HG02885 (cell line): ENCODE results near the gene MRPL12.

ENCODE experiments used
- ATAC-seq: cut with Tn5 transposase; IDR thresholded peaks from one replicate; pipeline ENCODE4 v1.9.1; 2021; ENCODE audit warnings: mild to moderate bottlenecking; ENCODE audit not compliant: unreplicated experiment, poor library complexity

The MRPL12 gene

DNA sequence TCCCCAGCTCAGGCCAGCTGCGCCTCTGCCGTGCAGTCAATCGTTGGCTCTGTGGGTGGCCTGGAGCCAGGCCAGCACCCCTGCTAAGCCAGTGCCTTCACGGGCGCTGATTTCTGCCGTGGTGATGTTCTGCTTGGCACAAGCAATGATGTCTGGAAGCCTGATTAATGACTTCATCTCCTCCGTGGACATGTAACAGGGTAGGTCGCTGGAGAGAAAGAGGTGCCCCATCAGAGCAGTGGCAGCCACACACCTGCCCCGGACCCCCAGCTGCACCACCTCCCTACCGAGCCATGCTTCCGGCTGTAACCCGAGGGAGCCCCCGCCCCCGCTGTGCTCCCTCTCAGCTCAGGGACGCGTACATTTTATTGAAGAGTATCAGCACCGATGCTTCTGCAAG, 21.5 kb upstream of the MRPL12 start:
- ATAC-seq = no peak

DNA sequence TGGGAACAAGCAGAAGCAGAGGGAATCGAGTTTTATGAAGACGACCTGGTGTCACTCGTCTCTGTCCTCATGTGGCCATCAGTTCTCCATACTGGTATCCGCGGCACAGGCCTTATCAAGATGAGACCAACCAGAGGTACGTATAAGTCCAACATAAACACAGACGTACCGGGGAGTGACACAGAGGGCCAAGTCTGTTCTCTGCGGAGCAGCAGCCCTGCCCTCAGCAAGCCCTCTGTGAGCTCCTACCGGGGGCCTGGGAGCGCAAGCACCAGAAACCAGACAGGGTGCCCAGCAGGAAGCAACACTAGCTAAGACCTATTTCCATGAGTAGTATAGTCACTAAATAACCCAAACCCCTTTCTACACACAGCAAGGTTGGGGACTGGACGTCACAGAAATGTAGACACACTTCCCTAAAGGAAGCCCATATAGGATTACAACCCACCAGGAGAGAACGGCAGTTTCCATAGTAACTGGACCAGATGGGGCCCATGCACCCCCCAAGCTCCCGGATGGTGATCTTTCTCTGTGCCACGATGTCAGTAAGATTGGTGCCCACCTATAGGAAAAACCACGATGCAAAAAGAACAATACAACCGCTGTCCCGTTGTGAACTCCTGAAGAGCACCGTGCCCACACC, 20.5 kb upstream of the MRPL12 start:
- ATAC-seq = no peak

DNA sequence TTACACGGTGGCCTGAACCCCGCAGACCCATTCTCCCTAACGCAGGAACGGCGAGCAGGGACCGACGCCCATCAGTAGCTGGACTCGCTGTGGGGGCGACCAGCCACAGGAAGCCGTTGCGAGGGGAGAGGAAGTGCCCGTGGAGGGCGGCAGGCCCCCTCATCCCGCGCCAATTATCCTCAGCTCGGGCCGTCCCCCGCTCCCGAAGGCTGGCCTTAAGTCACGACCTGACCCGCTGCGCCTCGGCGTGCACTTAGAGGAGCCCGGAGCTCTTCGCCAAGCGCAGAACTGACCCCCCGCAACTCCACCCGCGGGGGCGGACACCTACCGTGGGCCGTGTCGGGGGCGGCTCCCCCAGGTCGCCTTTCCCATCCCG, 20.0 kb upstream of the MRPL12 start:
- ATAC-seq = peak; percentile 22

DNA sequence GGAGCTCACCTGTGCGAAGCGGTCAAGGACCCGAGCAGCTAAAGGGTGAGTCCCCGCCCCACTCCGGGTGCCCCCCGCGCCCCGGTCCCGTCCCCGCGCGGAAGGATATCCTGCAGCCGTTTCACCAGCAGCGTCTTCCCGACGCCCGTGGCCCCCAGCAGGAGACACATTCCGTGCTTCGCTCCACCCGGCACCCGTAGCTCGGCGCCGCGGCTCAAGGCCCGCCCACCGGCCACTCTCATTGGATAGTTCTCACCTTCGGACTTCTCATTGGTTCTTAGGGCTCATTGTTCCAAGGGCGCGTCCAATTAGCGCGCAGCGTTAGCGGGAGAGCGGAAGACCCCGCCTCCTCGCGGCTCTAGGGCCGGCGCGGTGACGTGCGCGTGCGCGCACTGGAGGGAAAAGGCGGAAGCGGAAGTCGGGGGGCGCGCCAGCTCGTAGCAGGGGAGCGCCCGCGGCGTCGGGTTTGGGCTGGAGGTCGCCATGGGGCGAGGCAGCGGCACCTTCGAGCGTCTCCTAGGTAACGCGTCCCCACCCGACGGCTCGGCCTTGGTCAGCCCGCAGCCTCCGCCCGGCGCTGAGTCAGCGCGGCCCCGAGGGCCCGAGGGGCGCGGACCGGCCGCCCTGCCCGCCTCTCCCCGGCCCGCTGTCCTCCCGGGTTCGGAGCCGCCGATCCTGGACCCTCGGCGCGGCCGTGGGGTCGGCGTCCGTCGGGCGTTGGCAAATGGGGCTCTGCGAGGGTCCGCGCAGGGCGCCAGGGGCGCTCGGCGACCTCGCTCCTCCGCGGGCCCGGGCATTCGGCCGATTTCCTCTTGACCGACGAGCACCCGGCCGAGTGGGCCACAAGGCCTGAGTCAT, 19.4 kb upstream of the MRPL12 start, which contains the start of the genes ARL16 and HGS:
Gene ARL16, minus strand, starts transcription at position 214 of the 858 bp plus-strand sequence. Its CDS starts 44 bp downstream, at position 170.
Gene HGS, plus strand, starts transcription at position 428 of the 858 bp plus-strand sequence. Its CDS starts 56 bp downstream, at position 484.
- peak; percentile 94 for ATAC-seq

DNA sequence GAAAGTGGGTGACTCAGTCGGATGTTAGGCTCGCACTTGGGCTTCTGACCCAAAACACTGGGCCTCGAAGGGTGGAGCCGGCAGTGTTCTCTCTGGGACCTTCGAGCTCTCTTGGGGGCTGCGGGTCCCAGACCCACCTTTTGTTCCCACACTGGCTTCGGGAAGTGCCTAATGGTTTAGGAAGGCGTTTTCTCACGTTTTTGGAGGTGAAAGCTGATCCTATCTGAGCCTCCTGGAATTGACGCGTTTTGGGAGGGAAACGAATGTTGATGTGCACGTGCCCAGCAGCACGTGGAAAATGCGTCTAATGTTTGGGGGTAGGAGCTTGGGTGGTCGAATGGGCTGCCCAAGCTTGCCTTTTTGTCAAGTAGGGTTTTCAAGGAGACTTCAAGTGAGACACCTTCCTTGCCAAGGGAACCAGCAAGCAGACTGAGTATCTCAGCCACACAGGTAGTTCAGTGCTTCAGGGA, 18.7 kb upstream of the MRPL12 start:
- ATAC-seq = no peak

DNA sequence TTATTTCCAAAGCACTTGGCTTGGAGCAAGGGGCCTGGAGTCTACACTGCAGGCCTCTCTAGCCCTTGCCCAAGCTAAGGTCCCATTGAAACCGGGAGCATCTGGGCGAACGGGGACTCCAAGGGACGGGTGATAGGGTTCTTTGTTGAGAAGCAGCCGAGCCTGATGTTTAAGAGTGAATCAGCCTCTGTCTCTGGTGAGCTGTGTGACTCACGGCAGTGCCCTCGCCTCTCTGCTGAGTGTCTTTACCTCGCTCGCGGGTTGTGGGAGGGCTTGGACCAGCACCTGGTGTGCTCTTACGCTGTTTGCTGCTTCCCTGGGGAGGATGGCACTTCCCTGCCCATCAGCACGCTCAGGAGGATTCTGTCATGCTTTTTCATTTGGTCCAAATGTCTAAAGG, 18.1 kb upstream of the MRPL12 start:
- ATAC-seq = no peak

DNA sequence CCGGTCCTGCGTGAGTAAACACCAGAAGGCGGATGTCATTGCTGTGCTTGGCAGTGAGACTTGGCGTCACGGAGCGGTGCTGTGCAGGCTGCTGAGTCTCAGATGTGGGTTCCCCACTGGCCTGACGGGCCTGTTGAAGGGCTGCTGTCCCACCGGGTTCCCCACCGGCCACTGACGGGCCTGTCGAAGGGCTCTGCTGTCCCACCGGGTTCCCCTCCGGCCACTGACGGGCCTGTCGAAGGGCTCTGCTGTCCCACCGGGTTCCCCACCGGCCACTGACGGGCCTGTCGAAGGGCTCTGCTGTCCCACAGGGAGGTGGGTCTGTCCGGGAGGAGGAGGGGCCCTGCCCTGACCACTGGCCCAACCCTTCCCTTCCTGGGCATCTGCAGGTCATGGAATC, 16.6 kb upstream of the MRPL12 start:
- no peak for ATAC-seq

DNA sequence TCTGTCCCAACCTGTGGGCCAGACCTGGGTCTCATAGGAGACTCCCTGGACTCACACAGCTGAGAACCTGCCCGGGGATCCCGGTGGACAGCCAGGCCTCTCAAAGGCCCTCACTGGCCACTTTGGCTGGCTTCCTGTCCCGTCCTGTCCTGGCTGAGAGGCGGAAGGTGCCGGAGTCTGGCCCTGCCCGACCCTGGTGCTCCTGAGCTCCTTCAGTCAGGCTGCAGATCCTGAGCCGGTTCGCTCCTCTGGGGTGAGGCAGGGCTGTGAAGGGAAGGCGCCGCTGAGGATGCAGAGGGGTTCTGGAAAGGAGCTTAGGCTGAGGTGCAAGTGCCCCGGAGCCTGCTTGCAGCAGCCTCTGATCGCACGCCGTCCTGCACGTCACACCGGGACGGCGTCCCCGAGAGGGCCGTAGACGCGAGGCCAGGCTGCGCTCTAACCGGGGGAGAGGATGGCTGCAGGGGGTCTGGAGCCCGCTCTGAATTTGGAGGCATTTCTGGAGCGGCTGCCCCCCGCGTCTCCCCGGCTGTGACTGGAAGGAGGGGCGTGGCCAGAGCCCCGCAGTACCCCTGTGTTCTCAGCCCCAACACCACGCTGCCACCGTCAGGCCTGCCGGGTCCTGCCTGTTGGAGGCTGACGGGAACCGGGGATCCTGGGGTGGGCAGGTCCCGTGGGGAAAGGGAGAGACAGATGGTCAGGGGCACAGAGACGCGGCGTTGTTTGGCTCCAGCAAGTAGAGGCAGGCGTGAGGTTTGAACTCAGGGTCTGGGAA, 15.2 kb upstream of the MRPL12 start:
- ATAC-seq = no peak

DNA sequence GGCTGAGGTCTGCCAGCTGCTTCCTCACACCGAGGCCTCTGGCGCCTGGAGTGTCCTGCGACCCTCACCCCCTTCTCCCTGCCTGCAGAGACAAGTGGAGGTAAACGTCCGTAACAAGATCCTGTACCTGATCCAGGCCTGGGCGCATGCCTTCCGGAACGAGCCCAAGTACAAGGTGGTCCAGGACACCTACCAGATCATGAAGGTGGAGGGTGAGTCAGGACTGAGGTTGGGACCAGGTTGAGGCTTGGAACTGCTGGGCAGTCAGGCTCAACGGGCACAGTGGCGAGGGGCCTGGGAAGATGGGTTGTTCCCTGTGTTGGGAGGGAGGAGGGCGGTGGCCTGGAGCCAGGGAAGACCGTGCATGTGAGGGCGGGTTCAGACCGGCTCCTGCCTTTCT, 14.6 kb upstream of the MRPL12 start:
- no peak for ATAC-seq

DNA sequence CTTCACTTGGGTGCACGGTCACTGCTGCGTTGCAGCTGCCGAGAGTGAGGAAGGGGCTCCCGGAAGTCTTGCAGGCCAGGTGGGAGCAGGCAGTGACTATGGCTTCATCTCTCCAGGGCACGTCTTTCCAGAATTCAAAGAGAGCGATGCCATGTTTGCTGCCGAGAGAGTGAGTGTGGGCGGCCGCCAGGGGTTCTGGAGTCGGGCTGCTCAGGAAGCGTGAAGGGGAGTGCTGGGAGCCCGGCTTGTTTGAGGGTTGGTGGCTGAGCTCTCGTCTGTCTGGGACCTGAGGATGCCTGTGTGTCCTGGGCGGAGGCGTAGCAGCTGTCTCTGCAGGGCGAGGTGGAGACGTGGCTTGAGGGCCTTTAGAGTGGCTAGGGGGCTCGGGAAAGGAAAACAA, 13.1 kb upstream of the MRPL12 start:
- ATAC-seq = no peak

DNA sequence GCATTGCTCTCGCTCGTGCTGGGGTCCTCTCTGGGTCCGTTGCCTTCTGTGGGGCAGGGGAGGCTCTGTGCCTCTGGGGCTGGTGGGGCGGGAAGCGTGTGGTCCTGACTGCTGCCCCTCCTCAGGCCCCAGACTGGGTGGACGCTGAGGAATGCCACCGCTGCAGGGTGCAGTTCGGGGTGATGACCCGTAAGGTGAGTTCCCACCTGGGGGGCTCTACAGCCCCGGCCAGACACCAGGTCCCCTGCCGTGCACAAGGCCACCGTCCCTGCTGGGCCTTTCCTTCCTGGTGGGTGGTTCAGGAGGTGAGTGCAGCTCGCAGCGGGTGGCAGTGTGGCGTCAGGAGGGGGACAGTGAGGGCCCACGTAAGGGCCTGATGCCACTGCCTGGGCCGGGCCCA, 12.6 kb upstream of the MRPL12 start:
- ATAC-seq = no peak

DNA sequence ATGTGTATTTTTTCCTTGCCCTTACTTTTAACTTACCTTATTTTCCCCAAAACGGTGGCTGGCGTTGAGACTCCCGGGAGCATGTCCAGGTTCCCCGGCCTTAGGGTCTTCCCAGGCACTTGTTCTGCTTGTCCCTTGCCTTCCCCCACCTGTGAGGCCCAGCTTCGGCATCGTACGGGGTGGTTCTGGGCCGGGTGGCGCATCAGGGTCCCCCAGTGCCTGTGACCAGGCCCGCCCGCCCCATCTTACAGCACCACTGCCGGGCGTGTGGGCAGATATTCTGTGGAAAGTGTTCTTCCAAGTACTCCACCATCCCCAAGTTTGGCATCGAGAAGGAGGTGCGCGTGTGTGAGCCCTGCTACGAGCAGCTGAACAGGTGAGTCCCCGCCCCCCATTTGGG, 12.0 kb upstream of the MRPL12 start:
- no peak for ATAC-seq

DNA sequence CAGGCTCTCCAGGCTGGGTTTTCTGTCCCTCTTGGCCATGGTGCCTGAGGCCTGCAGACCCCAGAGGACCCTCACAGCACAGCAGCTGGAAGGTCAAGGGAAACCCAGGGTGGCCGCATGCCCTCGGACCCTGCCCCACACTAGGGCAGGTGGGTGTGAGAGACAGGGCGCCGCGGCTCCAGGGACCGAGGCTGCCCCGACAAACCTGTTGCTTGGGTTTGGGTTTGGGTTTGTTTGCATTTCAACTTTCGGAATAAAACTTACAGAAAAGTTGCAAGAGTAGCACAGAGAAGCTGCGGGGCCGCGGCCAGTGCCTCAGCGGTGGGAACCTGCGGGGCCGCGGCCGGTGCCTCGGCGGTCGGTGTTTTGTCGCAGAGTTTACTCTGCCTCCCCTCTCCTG, 11.6 kb upstream of the MRPL12 start:
- ATAC-seq = no peak

DNA sequence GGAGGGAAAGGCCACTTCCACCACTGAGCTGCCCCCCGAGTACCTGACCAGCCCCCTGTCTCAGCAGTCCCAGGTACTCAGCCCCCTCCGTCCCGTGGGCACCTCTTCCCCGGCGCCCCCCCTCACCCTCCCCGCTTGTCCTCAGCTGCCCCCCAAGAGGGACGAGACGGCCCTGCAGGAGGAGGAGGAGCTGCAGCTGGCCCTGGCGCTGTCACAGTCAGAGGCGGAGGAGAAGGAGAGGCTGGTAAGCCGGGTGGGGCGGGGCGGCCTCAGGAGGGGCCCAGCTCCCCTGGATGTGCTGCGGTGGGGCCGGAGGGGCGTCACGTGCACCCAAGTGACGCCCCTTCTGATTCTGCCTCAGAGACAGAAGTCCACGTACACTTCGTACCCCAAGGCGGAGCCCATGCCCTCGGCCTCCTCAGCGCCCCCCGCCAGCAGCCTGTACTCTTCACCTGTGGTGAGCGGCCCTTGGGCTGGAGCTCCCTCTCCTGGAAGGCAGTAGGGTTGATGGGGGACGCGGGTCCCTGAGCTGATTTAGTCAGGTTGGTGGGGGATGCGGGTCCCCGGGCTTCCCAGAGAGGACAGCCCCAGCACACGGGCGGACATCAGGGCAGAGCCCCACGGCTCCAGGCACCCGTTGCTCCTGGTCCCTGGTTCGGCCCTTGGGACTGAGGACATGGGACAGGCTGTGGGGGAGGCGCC, 9.5 kb upstream of the MRPL12 start:
- no peak for ATAC-seq

DNA sequence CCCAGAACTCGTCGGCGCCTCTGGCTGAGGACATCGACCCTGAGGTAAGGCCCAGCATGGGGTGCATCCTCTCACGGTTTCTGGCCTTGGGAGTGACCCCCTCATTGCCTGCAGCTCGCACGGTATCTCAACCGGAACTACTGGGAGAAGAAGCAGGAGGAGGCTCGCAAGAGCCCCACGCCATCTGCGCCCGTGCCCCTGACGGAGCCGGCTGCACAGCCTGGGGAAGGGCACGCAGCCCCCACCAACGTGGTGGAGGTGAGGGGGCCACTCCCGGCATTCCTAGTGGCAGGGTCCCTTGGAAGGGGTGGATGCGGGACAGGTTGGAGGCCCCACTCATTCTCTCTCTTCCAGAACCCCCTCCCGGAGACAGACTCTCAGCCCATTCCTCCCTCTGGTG, 8.4 kb upstream of the MRPL12 start:
- ATAC-seq = no peak

DNA sequence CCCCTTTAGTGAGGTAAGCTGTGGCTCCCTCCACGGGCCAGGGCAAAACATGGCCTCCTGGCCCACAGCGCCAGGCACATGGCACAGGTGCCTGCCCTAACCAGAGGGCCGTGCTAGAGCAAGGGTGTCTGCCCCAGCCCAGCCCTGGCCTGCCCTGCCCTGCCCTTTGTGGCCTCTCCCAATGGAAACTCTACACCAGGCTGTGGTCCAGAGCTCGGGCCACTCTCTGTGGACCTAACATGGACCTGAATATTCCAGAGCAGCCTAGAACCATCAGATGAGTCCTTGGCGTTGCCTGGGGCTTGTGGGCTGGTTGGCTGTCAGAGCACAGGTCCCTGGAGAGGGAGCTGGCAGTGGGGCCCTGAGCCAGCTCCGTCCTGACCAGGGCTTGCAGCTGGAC, 8.0 kb upstream of the MRPL12 start:
- no peak for ATAC-seq

DNA sequence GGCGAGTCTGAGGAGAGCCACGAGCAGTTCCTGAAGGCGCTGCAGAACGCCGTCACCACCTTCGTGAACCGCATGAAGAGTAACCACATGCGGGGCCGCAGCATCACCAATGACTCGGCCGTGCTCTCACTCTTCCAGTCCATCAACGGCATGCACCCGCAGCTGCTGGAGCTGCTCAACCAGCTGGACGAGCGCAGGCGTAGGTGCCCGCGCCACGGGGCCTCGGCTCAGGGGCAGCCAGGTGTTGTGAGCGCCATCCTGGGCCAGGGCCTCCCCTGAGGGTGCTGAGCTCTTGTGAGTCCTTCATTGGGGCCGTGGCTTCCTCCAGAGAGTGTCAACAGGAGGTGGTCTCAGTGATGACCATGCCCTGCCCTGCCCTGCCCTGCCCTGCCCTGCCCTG, 7.4 kb upstream of the MRPL12 start:
- ATAC-seq = no peak

DNA sequence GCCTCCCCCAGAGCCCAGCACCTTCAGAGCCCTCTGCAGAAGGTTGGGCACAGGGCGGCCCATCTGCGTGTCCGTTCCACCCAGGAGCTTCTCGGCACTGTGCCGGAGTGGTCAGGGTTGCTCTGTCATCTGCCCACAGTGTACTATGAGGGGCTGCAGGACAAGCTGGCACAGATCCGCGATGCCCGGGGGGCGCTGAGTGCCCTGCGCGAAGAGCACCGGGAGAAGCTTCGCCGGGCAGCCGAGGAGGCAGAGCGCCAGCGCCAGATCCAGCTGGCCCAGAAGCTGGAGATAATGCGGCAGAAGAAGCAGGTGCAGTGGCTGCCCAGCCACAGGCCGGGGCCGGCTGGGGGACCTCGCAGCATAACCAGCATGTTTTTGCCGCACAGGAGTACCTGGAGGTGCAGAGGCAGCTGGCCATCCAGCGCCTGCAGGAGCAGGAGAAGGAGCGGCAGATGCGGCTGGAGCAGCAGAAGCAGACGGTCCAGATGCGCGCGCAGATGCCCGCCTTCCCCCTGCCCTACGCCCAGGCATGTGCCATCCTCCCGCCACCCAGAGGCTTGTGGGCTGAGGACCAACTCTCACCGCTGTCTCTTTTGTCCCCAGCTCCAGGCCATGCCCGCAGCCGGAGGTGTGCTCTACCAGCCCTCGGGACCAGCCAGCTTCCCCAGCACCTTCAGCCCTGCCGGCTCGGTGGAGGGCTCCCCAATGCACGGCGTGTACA, 6.8 kb upstream of the MRPL12 start:
- no peak for ATAC-seq

DNA sequence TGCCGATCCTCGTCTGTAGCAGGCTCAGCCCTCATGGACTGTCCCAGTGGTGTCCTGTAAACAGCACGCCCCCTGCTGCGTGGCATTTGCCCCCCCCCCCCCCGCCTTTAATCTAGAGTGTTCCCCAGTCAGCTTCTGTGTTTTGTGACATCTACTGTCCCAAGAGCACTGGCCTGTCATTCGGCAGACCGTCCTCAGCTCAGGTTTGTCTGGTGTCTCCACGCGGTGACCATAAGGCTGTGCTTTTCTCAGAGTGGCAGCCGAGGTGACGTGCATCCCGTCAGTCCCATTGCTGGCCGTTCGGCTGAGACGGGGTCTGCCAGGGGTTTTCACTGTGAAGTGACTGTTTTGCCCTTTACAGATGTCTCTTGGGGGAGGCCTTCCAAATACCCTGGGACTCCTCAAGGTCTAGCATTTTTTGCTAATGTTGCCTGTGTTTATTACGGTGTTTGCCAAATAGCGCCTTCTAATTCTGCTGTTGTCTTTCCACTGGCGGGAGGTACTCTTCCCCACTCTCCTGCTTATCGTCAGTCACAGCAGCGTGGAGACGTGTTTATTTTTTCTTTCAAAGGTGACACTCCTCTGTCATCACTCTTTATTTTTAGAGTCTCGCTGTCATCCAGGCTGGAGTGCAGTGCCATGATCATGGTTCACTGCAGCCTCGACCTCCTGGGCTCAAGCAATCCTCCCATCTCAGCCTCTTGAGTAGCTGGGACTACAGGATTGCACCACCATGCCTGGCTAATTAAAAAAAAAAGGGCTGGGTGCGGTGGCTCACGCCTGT, 5.7 kb upstream of the MRPL12 start:
- no peak for ATAC-seq
